NT2/D1 (cell line): ENCODE data around the gene MAPK10.

ENCODE experiments used
- DNase-seq: peaks from one replicate; pipeline ENCODE4 v3.0.0-alpha.2; 2011; ENCODE audit warnings: low read depth, low spot score
- H3K27me3 ChIP-seq: 2 replicates; pipeline ENCODE4 v1.6.0; 2011; ENCODE audit warnings: mild to moderate bottlenecking; ENCODE audit not compliant: insufficient read length, insufficient read depth
- H3K36me3 ChIP-seq: 2 replicates; pipeline ENCODE4 v1.6.1; 2011; ENCODE audit warnings: mild to moderate bottlenecking, low read length, mixed read lengths; ENCODE audit not compliant: insufficient read depth, insufficient read length
- H3K4me1 ChIP-seq: 2 replicates; pipeline ENCODE4 v1.5.1; 2011; ENCODE audit not compliant: insufficient read depth, insufficient read length
- H3K4me3 ChIP-seq: 2 replicates; pipeline ENCODE4 v1.5.1; 2011; ENCODE audit warnings: low read depth; ENCODE audit not compliant: insufficient read length
- H3K9ac ChIP-seq: 2 replicates; pipeline ENCODE4 v1.6.0; 2011; ENCODE audit warnings: low read depth; ENCODE audit not compliant: insufficient read length
- H3K9me3 ChIP-seq: 2 replicates; pipeline ENCODE4 v1.5.1; 2011; ENCODE audit warnings: mild to moderate bottlenecking, low read length; ENCODE audit not compliant: insufficient read depth
- SUZ12 ChIP-seq: IDR thresholded peaks from 2 replicates; pipeline ENCODE4 v1.6.1; 2011; ENCODE audit not compliant: insufficient read length, insufficient read depth; ENCODE audit errors: extremely low read depth
- YY1 ChIP-seq: IDR thresholded peaks from 2 replicates; pipeline ENCODE4 v1.6.1; 2011; ENCODE audit not compliant: insufficient read length, insufficient read depth
- ZNF274 ChIP-seq: IDR thresholded peaks from 2 replicates; pipeline ENCODE4 v1.6.1; 2011; ENCODE audit warnings: mild to moderate bottlenecking, low read depth, low read length

The MAPK10 gene

GRCh38 chr4:86235549-86235948 lies 124.3 kb downstream of the MAPK10 start:
- TF ChIP-seq YY1 (no peak), SUZ12 (no peak), ZNF274 (no peak)
- no peaks in the 10 kb centered on the region for H3K4me1 ChIP-seq
- no peaks in the 10 kb centered on the region for H3K27me3 ChIP-seq
- DNase-seq = no peak
- no peak overlapping the region for H3K4me3 ChIP-seq
- H3K9me3 ChIP-seq = no peaks in the 10 kb centered on the region
- no peaks in the 10 kb centered on the region for H3K36me3 ChIP-seq
- H3K9ac ChIP-seq = no peak overlapping the region

- Histone ChIP-seq H3K4me1 (no peaks in the 10 kb centered on the region), H3K4me3 (no peak overlapping the region), H3K9ac (no peak overlapping the region), H3K9me3 (no peaks in the 10 kb centered on the region), H3K36me3 (no peaks in the 10 kb centered on the region), H3K27me3 (no peaks in the 10 kb centered on the region)
- DNase-seq = no peak
- TF ChIP-seq SUZ12 (no peak), ZNF274 (no peak), YY1 (no peak)
These were observed 126.2 kb downstream of the MAPK10 start for GRCh38 chr4:86233681-86234080.

- DNase-seq = no peak
- Histone ChIP-seq H3K4me1 (no peaks in the 10 kb centered on the region), H3K9me3 (no peaks in the 10 kb centered on the region), H3K27me3 (no peaks in the 10 kb centered on the region), H3K4me3 (no peak overlapping the region), H3K36me3 (no peaks in the 10 kb centered on the region), H3K9ac (no peak overlapping the region)
- TF ChIP-seq ZNF274 (no peak), SUZ12 (no peak), YY1 (no peak)
These were observed 126.8 kb downstream of the MAPK10 start for GRCh38 chr4:86233090-86233489.

- peak; percentile 49 for DNase-seq
- no peak overlapping the region for H3K4me3 ChIP-seq
- H3K36me3 ChIP-seq = no peaks in the 10 kb centered on the region
- TF ChIP-seq ZNF274 (no peak), SUZ12 (no peak), YY1 (no peak)
- no peaks in the 10 kb centered on the region for H3K4me1 ChIP-seq
- H3K9me3 ChIP-seq = no peaks in the 10 kb centered on the region
- H3K9ac ChIP-seq = no peak overlapping the region
- H3K27me3 ChIP-seq = no peaks in the 10 kb centered on the region
These were observed 136.4 kb downstream of the MAPK10 start for GRCh38 chr4:86223472-86223871.

GRCh38 chr4:86221002-86221401 lies 138.9 kb downstream of the MAPK10 start:
- H3K9me3 ChIP-seq = no peaks in the 10 kb centered on the region
- H3K4me3 ChIP-seq = no peak overlapping the region
- no peaks in the 10 kb centered on the region for H3K4me1 ChIP-seq
- no peaks in the 10 kb centered on the region for H3K36me3 ChIP-seq
- TF ChIP-seq SUZ12 (no peak), ZNF274 (no peak), YY1 (no peak)
- no peak for DNase-seq
- H3K9ac ChIP-seq = no peak overlapping the region
- no peaks in the 10 kb centered on the region for H3K27me3 ChIP-seq

GRCh38 chr4:86220121-86220520 lies 139.7 kb downstream of the MAPK10 start:
- Histone ChIP-seq H3K36me3 (no peaks in the 10 kb centered on the region), H3K4me3 (no peak overlapping the region), H3K9ac (no peak overlapping the region), H3K9me3 (no peaks in the 10 kb centered on the region), H3K27me3 (no peaks in the 10 kb centered on the region), H3K4me1 (no peaks in the 10 kb centered on the region)
- TF ChIP-seq YY1 (no peak), ZNF274 (no peak), SUZ12 (no peak)
- DNase-seq = no peak

GRCh38 chr4:86218746-86219473 lies 140.9 kb downstream of the MAPK10 start:
- Histone ChIP-seq H3K4me3 (no peak overlapping the region), H3K9me3 (0 out of 2 replicates have a peak, but pooled peaks cover 5% of the 10 kb centered on the region), H3K4me1 (no peaks in the 10 kb centered on the region), H3K36me3 (no peaks in the 10 kb centered on the region), H3K9ac (no peak overlapping the region), H3K27me3 (no peaks in the 10 kb centered on the region)
- TF ChIP-seq ZNF274 = no peak
- no peak for TF ChIP-seq YY1
- no peak for DNase-seq
